ENCODE results near the gene SERINC4.

The SERINC4 gene

GRCh38 chr15:43751885-43752284, 48.1 kb downstream of the SERINC4 start:
- TF ChIP-seq ZFX (IDR thresholded peaks at IDR 0.05; ENCODE audit: borderline replicate concordance) (no peak), CTCF (IDR thresholded peaks at IDR 0.05) (no peak)
- no peak overlapping the region for H3K27ac ChIP-seq

- no peak for TF ChIP-seq ZFX (IDR thresholded peaks at IDR 0.05; ENCODE audit: borderline replicate concordance)
- no peak for TF ChIP-seq CTCF (IDR thresholded peaks at IDR 0.05)
- no peak overlapping the region for H3K27ac ChIP-seq
Measured at GRCh38 chr15:43749690-43750345, 50.2 kb downstream of the SERINC4 start.

GRCh38 chr15:43748376-43748775, 51.6 kb downstream of the SERINC4 start:
- no peak overlapping the region for H3K27ac ChIP-seq
- no peak for TF ChIP-seq ZFX (IDR thresholded peaks at IDR 0.05; ENCODE audit: borderline replicate concordance)
- no peak for TF ChIP-seq CTCF (IDR thresholded peaks at IDR 0.05)

- peak overlapping the region; percentile 85 for H3K27ac ChIP-seq
Measured at GRCh38 chr15:43746903-43747309, 53.1 kb downstream of the SERINC4 start.

- H3K27ac ChIP-seq: peak within 1 kb of the TSS; percentile 85
Measured at GRCh38 chr15:43746245-43746902, 53.6 kb downstream of the SERINC4 start, which contains the start of gene PDIA3. PDIA3 (plus strand) TSS chr15:43746438; CDS start chr15:43746540, 102 bp downstream.

All from 22Rv1 (cell line).